GM12864 (cell line): ENCODE measurements around the gene CXCL16.

Experiments used
- DNase-seq: peaks from one replicate; pipeline ENCODE4 v3.0.0-alpha.2; 2011; ENCODE audit warnings: low read depth
- H3K4me3 ChIP-seq: 2 replicates; pipeline ENCODE4 v1.5.1; 2011; ENCODE audit warnings: mild to moderate bottlenecking, low read depth, low read length, control low read depth
- CTCF ChIP-seq: IDR thresholded peaks from 2 replicates; pipeline ENCODE4 v1.5.1; 2011; ENCODE audit warnings: low read depth, mild to moderate bottlenecking, moderate library complexity, low read length, control low read depth, inconsistent platforms; ENCODE audit errors: missing control alignments

The CXCL16 gene

GRCh38 chr17:4751932-4752331 is 12.2 kb upstream of the CXCL16 start:
- H3K4me3 ChIP-seq = no peak overlapping the region
- no peak for TF ChIP-seq CTCF
- no peak for DNase-seq

GRCh38 chr17:4750606-4751005 is 10.9 kb upstream of the CXCL16 start:
- TF ChIP-seq CTCF = no peak
- DNase-seq = no peak
- peak overlapping the region; percentile 3 for H3K4me3 ChIP-seq

- no peak overlapping the region for H3K4me3 ChIP-seq
- no peak for DNase-seq
- TF ChIP-seq CTCF = no peak
These were observed 9.0 kb upstream of the CXCL16 start for GRCh38 chr17:4748686-4749085.

GRCh38 chr17:4747847-4748246 is 8.1 kb upstream of the CXCL16 start:
- TF ChIP-seq CTCF = no peak
- H3K4me3 ChIP-seq = no peak overlapping the region
- DNase-seq = no peak

- no peak for TF ChIP-seq CTCF
- no peak overlapping the region for H3K4me3 ChIP-seq
- DNase-seq = no peak
These were observed 5.6 kb upstream of the CXCL16 start for GRCh38 chr17:4744999-4745969.

- no peak for TF ChIP-seq CTCF
These were observed 4.2 kb upstream of the CXCL16 start for GRCh38 chr17:4743898-4744297.

GRCh38 chr17:4743216-4743615 is 3.5 kb upstream of the CXCL16 start:
- DNase-seq = no peak
- TF ChIP-seq CTCF = no peak
- no peak overlapping the region for H3K4me3 ChIP-seq

More at GRCh38 chr17:4743898-4744297, 4.2 kb upstream of the CXCL16 start:
- no peak for DNase-seq
- H3K4me3 ChIP-seq = no peak overlapping the region
